ENCODE measurements around the gene ZC3H7B.

Gene ZC3H7B

DNA sequence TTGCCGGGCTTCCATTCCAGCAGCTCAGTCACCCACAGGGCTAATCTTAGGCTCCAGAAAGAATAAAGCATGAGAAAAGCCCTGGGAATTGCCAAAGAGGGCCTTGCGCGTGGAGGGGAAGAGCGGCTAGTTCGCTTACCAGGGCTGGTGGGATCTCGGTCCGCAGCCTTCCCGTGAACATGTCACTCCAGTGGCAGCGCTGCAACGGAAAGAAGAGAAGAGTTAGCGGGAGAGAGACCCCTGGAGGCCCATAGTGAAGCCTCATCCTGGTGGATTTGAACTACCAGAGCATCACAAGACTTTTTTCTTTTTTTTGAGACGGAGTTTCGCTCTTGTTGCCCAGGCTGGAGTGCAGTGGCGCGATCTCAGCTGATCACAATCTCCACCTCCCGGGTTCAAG, 33.4 kb upstream of the ZC3H7B start:
- Histone ChIP-seq H3K9me3 (no peaks in the 10 kb centered on the region), H3K27ac (no peak overlapping the region), H3K36me3 (peaks cover 82% of the 10 kb centered on the region)

DNA sequence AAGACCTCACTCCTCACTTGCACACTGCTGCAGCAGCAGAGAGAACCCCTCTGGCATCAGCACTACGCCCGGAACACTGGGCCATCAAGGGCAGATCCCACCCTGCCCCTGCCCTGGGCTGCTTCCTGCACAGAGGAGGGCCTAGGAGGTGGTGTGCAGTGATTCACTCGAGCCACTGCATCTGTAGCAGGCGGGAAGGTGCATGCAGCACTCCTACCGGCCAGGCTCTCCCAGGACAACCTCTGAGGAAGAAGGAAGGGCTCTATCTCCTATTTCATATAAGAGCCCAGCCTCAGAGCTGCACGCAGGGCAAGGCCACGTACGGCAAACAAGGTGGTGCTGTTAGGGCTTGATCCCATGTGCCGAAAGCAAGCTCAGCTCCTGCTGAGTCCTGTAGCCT, 29.5 kb upstream of the ZC3H7B start:
- Histone ChIP-seq H3K9me3 (no peaks in the 10 kb centered on the region), H3K4me3 (ENCODE audit: low read depth in 1 of 2, low read length in 1 of 2) (no peak overlapping the region), H3K36me3 (peaks cover 86% of the 10 kb centered on the region), H3K27me3 (no peaks in the 10 kb centered on the region), H3K4me1 (ENCODE audit: control insufficient read depth in 1 of 2, insufficient read depth in 1 of 2, low read depth in 1 of 2, low read length in 1 of 2) (no peaks in the 10 kb centered on the region), H3K27ac (no peak overlapping the region)
- TF ChIP-seq, protein P1, sequence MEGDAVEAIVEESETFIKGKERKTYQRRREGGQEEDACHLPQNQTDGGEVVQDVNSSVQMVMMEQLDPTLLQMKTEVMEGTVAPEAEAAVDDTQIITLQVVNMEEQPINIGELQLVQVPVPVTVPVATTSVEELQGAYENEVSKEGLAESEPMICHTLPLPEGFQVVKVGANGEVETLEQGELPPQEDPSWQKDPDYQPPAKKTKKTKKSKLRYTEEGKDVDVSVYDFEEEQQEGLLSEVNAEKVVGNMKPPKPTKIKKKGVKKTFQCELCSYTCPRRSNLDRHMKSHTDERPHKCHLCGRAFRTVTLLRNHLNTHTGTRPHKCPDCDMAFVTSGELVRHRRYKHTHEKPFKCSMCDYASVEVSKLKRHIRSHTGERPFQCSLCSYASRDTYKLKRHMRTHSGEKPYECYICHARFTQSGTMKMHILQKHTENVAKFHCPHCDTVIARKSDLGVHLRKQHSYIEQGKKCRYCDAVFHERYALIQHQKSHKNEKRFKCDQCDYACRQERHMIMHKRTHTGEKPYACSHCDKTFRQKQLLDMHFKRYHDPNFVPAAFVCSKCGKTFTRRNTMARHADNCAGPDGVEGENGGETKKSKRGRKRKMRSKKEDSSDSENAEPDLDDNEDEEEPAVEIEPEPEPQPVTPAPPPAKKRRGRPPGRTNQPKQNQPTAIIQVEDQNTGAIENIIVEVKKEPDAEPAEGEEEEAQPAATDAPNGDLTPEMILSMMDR (IDR thresholded peaks at IDR 0.05) = no peak

More for the DNA sequence above, 33.4 kb upstream of the ZC3H7B start:
- no peaks in the 10 kb centered on the region for H3K27me3 ChIP-seq
- H3K4me1 ChIP-seq (ENCODE audit: control insufficient read depth in 1 of 2, insufficient read depth in 1 of 2, low read depth in 1 of 2, low read length in 1 of 2) = no peaks in the 10 kb centered on the region
- TF ChIP-seq, protein P1 (IDR thresholded peaks at IDR 0.05) = no peak
- no peak overlapping the region for H3K4me3 ChIP-seq (ENCODE audit: low read depth in 1 of 2, low read length in 1 of 2)

DNA sequence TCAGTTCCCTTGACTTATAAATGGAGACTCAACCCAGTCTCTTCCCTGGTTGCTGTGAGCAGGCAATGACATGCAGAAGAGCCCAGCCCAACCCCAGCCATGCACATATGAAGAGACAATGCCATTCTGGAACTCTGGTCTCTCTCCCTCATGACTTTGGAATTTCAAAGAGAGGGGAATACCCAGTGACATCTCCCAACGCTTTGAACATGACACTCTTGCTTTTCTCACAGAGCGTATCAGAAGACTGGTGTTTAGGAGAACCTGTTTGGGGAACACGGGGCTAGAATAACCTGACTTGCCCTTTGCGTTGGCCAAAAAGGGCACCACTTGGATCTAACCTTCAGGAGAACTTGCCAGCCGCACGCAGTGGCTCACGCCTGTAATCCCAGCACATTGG, 28.2 kb upstream of the ZC3H7B start:
- Histone ChIP-seq H3K4me1 (ENCODE audit: control insufficient read depth in 1 of 2, insufficient read depth in 1 of 2, low read depth in 1 of 2, low read length in 1 of 2) (no peaks in the 10 kb centered on the region), H3K9me3 (no peaks in the 10 kb centered on the region), H3K27ac (no peak overlapping the region), H3K36me3 (peaks cover 83% of the 10 kb centered on the region), H3K4me3 (ENCODE audit: low read depth in 1 of 2, low read length in 1 of 2) (no peak overlapping the region), H3K27me3 (no peaks in the 10 kb centered on the region)
- TF ChIP-seq, protein P1 (IDR thresholded peaks at IDR 0.05) = no peak

DNA sequence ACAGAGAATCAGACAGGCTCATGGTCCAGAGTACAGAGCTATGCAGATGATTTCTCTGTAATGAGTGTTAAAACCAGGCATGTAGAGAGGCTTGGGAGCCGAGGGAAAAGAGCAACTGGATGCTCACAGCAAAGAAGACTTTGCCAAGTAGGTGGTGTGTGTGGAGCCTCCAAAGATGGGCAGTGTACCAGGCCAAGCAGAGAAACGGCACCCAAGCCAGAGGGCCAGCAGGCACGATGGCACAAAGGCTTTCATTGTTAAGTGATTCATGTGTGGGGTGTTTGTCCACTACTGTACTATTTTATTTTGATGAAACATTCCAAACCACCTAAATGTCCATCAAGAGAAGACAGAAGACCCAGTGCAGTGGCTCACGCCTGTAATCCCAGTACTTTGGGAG, 26.5 kb upstream of the ZC3H7B start:
- Histone ChIP-seq H3K27me3 (no peaks in the 10 kb centered on the region), H3K27ac (no peak overlapping the region), H3K36me3 (peaks cover 78% of the 10 kb centered on the region), H3K9me3 (no peaks in the 10 kb centered on the region), H3K4me3 (ENCODE audit: low read depth in 1 of 2, low read length in 1 of 2) (no peak overlapping the region), H3K4me1 (ENCODE audit: control insufficient read depth in 1 of 2, insufficient read depth in 1 of 2, low read depth in 1 of 2, low read length in 1 of 2) (no peaks in the 10 kb centered on the region)
- TF ChIP-seq, protein P1 (IDR thresholded peaks at IDR 0.05) = no peak

DNA sequence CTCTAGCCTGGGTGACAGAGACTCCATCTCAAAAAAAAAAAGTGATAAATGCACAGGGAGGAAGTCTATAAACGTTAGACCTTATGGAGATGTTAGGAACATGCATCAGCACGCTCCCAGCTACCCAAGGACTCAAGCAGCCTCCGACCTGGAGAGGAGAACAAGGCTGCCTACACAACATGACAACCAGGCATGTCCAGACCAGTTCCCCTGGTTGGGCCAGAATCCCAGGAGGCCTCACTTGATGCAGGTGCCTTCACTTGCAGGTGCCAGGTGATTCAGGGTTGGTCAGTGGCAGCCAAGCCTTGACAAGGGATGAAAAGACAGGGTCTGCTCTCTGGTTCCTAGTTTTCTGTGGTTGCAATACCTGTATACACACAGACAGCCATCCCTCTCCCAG, 21.3 kb upstream of the ZC3H7B start:
- H3K4me1 ChIP-seq (ENCODE audit: control insufficient read depth in 1 of 2, insufficient read depth in 1 of 2, low read depth in 1 of 2, low read length in 1 of 2) = peaks cover 4 to 6% of the 10 kb centered on the region in 2 experiments
- TF ChIP-seq, protein P1 (IDR thresholded peaks at IDR 0.05) = no peak
- H3K4me3 ChIP-seq (ENCODE audit: low read depth in 1 of 2, low read length in 1 of 2) = no peak overlapping the region
- peaks cover 45% of the 10 kb centered on the region for H3K36me3 ChIP-seq
- no peaks in the 10 kb centered on the region for H3K9me3 ChIP-seq
- H3K27me3 ChIP-seq = no peaks in the 10 kb centered on the region
- H3K27ac ChIP-seq = no peak overlapping the region

DNA sequence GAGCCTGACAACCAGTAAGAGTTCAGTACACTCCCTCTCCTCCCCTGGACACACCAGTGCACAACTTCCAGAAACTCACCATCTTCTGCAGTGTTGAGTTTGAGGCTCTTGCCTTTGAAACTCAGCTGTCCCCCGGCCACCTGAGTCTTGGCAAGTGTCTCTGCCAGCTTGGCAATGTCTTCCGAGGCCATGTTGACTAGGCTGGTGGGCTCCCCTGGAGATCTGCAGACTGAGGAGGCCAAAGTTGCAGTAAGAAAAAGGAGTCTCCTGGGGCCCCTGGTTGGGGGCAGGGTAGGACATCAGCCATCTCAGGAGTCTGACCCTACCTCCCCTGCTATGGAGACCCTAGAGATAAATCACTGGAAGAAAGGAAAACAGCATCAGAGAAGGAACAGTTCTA, 20.5 kb upstream of the ZC3H7B start:
- Histone ChIP-seq H3K9me3 (no peaks in the 10 kb centered on the region), H3K4me3 (ENCODE audit: low read depth in 1 of 2, low read length in 1 of 2) (no peak overlapping the region), H3K27me3 (no peaks in the 10 kb centered on the region), H3K27ac (no peak overlapping the region), H3K36me3 (peaks cover 37% of the 10 kb centered on the region), H3K4me1 (ENCODE audit: control insufficient read depth in 1 of 2, insufficient read depth in 1 of 2, low read depth in 1 of 2, low read length in 1 of 2) (peaks cover 12 to 14% of the 10 kb centered on the region in 2 experiments)
- TF ChIP-seq, protein P1 (IDR thresholded peaks at IDR 0.05) = no peak
